IPS DF 6.9 (cell line): ENCODE measurements around the gene ASB2.

Experiments used
- DNase-seq: peaks from one replicate; pipeline ENCODE4 v3.0.0-alpha.2; 2013; ENCODE audit warnings: low read depth, low spot score
- H3K27ac ChIP-seq: one replicate; pipeline ENCODE4 v1.5.1; 2013; ENCODE audit warnings: low read length, control low read depth
- H3K27me3 ChIP-seq: 2 replicates; pipeline ENCODE4 v1.6.1; 2013; ENCODE audit warnings: mild to moderate bottlenecking, low read length; ENCODE audit not compliant: control insufficient read depth, insufficient read depth
- H3K36me3 ChIP-seq: 2 replicates; pipeline ENCODE4 v1.6.1; 2013; ENCODE audit warnings: low read length; ENCODE audit not compliant: control insufficient read depth, insufficient read depth
- H3K4me1 ChIP-seq: 2 replicates; pipeline ENCODE4 v1.6.1; 2013; ENCODE audit warnings: low read length; ENCODE audit not compliant: control insufficient read depth, insufficient read depth
- H3K4me3 ChIP-seq: 2 replicates; pipeline ENCODE4 v1.5.1; 2013; ENCODE audit warnings: mild to moderate bottlenecking, low read length
- H3K9me3 ChIP-seq: 2 replicates; pipeline ENCODE4 v1.6.1; 2013; ENCODE audit warnings: low read length, inconsistent platforms; ENCODE audit not compliant: control insufficient read depth, insufficient read depth
- WGBS: extraction: QIAGEN DNeasy Blood & Tissue Kit; methylation state at CpG from one replicate; pipeline ENCODE4 v1.1.7; 2013; ENCODE audit warnings: mixed read lengths, missing lambda C conversion rate; ENCODE audit not compliant: insufficient read length, insufficient coverage; 5-methylcytosine and 5-hydroxymethylcytosine counted together

Gene ASB2

GRCh38 chr14:93976477-93977057 is at the start of gene ASB2:
ASB2 (minus strand) TSS chr14:93976570; CDS start chr14:93964539, 12,031 bp downstream.
- Histone ChIP-seq H3K4me3 (no peak within 1 kb of the TSS), H3K9me3 (no peaks in the 10 kb centered on the region), H3K27me3 (no peaks in the 10 kb centered on the region), H3K36me3 (no peaks in the 10 kb centered on the region), H3K4me1 (no peaks in the 10 kb centered on the region), H3K27ac (no peak within 1 kb of the TSS)
- no CpG with 5 or more reads among the region's 12 CpGs for WGBS
- no peak for DNase-seq

- H3K36me3 ChIP-seq = no peaks in the 10 kb centered on the region
- no peak overlapping the region for H3K27ac ChIP-seq
- H3K27me3 ChIP-seq = no peaks in the 10 kb centered on the region
- H3K9me3 ChIP-seq = no peaks in the 10 kb centered on the region
- H3K4me3 ChIP-seq = no peak overlapping the region
- H3K4me1 ChIP-seq = peaks cover 4% of the 10 kb centered on the region
- DNase-seq = no peak
- WGBS = no CpG with 5 or more reads among the region's 6 CpGs
Observed at GRCh38 chr14:94025720-94026119, 49.4 kb upstream of the ASB2 start.

- no peaks in the 10 kb centered on the region for H3K27me3 ChIP-seq
- H3K27ac ChIP-seq = no peak overlapping the region
- WGBS = no CpG with 5 or more reads among the region's 2 CpGs
- H3K9me3 ChIP-seq = no peaks in the 10 kb centered on the region
- peaks cover 5% of the 10 kb centered on the region for H3K4me1 ChIP-seq
- no peaks in the 10 kb centered on the region for H3K36me3 ChIP-seq
- DNase-seq = no peak
- H3K4me3 ChIP-seq = no peak overlapping the region
Observed at GRCh38 chr14:94024549-94024948, 48.2 kb upstream of the ASB2 start.

- Histone ChIP-seq H3K36me3 (no peaks in the 10 kb centered on the region), H3K9me3 (no peaks in the 10 kb centered on the region), H3K4me1 (peaks cover 5% of the 10 kb centered on the region; the same call in 1 of the 2 replicates), H3K27me3 (no peaks in the 10 kb centered on the region), H3K27ac (no peak overlapping the region), H3K4me3 (no peak overlapping the region)
- DNase-seq = no peak
- WGBS = no CpG with 5 or more reads among the region's 10 CpGs
Observed at GRCh38 chr14:94022532-94023411, 46.4 kb upstream of the ASB2 start.

- no CpG with 5 or more reads among the region's 10 CpGs for WGBS
- Histone ChIP-seq H3K27me3 (no peaks in the 10 kb centered on the region), H3K4me1 (0 out of 2 replicates have a peak, but pooled peaks cover 2% of the 10 kb centered on the region), H3K4me3 (no peak overlapping the region), H3K9me3 (no peaks in the 10 kb centered on the region), H3K36me3 (no peaks in the 10 kb centered on the region), H3K27ac (no peak overlapping the region)
- no peak for DNase-seq
Observed at GRCh38 chr14:94021416-94022157, 45.2 kb upstream of the ASB2 start.

GRCh38 chr14:94021001-94021400 is 44.6 kb upstream of the ASB2 start:
- 0 out of 2 replicates have a peak, but pooled peaks cover 2% of the 10 kb centered on the region for H3K4me1 ChIP-seq
- H3K9me3 ChIP-seq = no peaks in the 10 kb centered on the region
- no peaks in the 10 kb centered on the region for H3K36me3 ChIP-seq
- no CpG with 5 or more reads among the region's 2 CpGs for WGBS
- no peak overlapping the region for H3K27ac ChIP-seq
- no peak for DNase-seq
- no peaks in the 10 kb centered on the region for H3K27me3 ChIP-seq
- H3K4me3 ChIP-seq = no peak overlapping the region

- Histone ChIP-seq H3K36me3 (no peaks in the 10 kb centered on the region), H3K4me3 (no peak overlapping the region), H3K9me3 (no peaks in the 10 kb centered on the region), H3K27me3 (no peaks in the 10 kb centered on the region), H3K4me1 (0 out of 2 replicates have a peak, but pooled peaks cover 2% of the 10 kb centered on the region), H3K27ac (no peak overlapping the region)
- WGBS = no CpG with 5 or more reads among the region's 4 CpGs
- no peak for DNase-seq
Observed at GRCh38 chr14:94020267-94020666, 43.9 kb upstream of the ASB2 start.

GRCh38 chr14:94019329-94019728 is 43.0 kb upstream of the ASB2 start:
- Histone ChIP-seq H3K9me3 (no peaks in the 10 kb centered on the region), H3K4me1 (0 out of 2 replicates have a peak, but pooled peaks cover 2% of the 10 kb centered on the region), H3K27ac (no peak overlapping the region), H3K4me3 (no peak overlapping the region), H3K27me3 (no peaks in the 10 kb centered on the region), H3K36me3 (no peaks in the 10 kb centered on the region)
- no peak for DNase-seq
- no CpG with 5 or more reads among the region's 6 CpGs for WGBS

GRCh38 chr14:94018308-94018707 is 41.9 kb upstream of the ASB2 start:
- Histone ChIP-seq H3K27ac (no peak overlapping the region), H3K9me3 (no peaks in the 10 kb centered on the region), H3K4me1 (0 out of 2 replicates have a peak, but pooled peaks cover 2% of the 10 kb centered on the region), H3K36me3 (no peaks in the 10 kb centered on the region), H3K4me3 (no peak overlapping the region), H3K27me3 (no peaks in the 10 kb centered on the region)
- no peak for DNase-seq
- WGBS = no CpG with 5 or more reads among the region's 8 CpGs

GRCh38 chr14:94016446-94016976 is 40.1 kb upstream of the ASB2 start:
- H3K27ac ChIP-seq = no peak overlapping the region
- no peaks in the 10 kb centered on the region for H3K36me3 ChIP-seq
- H3K9me3 ChIP-seq = no peaks in the 10 kb centered on the region
- 0 out of 2 replicates have a peak, but pooled peaks cover 2% of the 10 kb centered on the region for H3K4me1 ChIP-seq
- DNase-seq = no peak
- no peaks in the 10 kb centered on the region for H3K27me3 ChIP-seq
- no CpG with 5 or more reads among the region's 8 CpGs for WGBS
- no peak overlapping the region for H3K4me3 ChIP-seq
